ENCODE data around the gene PPP2R2D.

GRCh38 chr10:131881104-131881880, 19.5 kb upstream of the PPP2R2D start:
- no peak for TF ChIP-seq POLR2A (IDR thresholded peaks at IDR 0.05; ENCODE audit: low read length)
- TF ChIP-seq GATA1 (IDR thresholded peaks at IDR 0.05; ENCODE audit: low read depth, low read length), result no peak
